ENCODE data around the gene TRMT61A.

Gene TRMT61A

GRCh38 chr14:103560691-103561090, 31.7 kb downstream of the TRMT61A start:
- DNase-seq (ENCODE audit: insufficient read length, low spot score) = no peak
- no peak for FAIRE-seq
- TF ChIP-seq PAX5 (IDR thresholded peaks at IDR 0.05; ENCODE audit: insufficient read depth, low read length, severe bottlenecking) = no peak
- no peak for TF ChIP-seq TAF1 (IDR thresholded peaks at IDR 0.05; ENCODE audit: low read depth, low read length)
- no peak for TF ChIP-seq POLR2AphosphoS5 (IDR thresholded peaks at IDR 0.05; ENCODE audit: low read depth, low read length)
- TF ChIP-seq POLR2A (IDR thresholded peaks at IDR 0.05; ENCODE audit: low read depth, low read length) = no peak
- no peak for TF ChIP-seq POU2F2 (IDR thresholded peaks at IDR 0.05; ENCODE audit: low read depth, low read length)
- TF ChIP-seq SPI1 (IDR thresholded peaks at IDR 0.05; ENCODE audit: low read depth, low read length) = no peak

- TF ChIP-seq POU2F2 (IDR thresholded peaks at IDR 0.05; ENCODE audit: low read depth, low read length) (no peak), PAX5 (IDR thresholded peaks at IDR 0.05; ENCODE audit: insufficient read depth, low read length, severe bottlenecking) (no peak), TAF1 (IDR thresholded peaks at IDR 0.05; ENCODE audit: low read depth, low read length) (no peak), SPI1 (IDR thresholded peaks at IDR 0.05; ENCODE audit: low read depth, low read length) (peak; percentile 24; the same call in 1 of the 2 replicates), POLR2AphosphoS5 (IDR thresholded peaks at IDR 0.05; ENCODE audit: low read depth, low read length) (no peak), POLR2A (IDR thresholded peaks at IDR 0.05; ENCODE audit: low read depth, low read length) (no peak)
- FAIRE-seq (no peak), DNase-seq (ENCODE audit: insufficient read length, low spot score) (peak; percentile 59)
These were observed 32.6 kb downstream of the TRMT61A start for GRCh38 chr14:103561381-103562178.

GRCh38 chr14:103562179-103562428, 33.1 kb downstream of the TRMT61A start:
- DNase-seq (ENCODE audit: insufficient read length, low spot score) = no peak
- no peak for FAIRE-seq
- TF ChIP-seq SPI1 (IDR thresholded peaks at IDR 0.05; ENCODE audit: low read depth, low read length) (no peak), POLR2AphosphoS5 (IDR thresholded peaks at IDR 0.05; ENCODE audit: low read depth, low read length) (no peak), POLR2A (IDR thresholded peaks at IDR 0.05; ENCODE audit: low read depth, low read length) (no peak), TAF1 (IDR thresholded peaks at IDR 0.05; ENCODE audit: low read depth, low read length) (no peak), POU2F2 (IDR thresholded peaks at IDR 0.05; ENCODE audit: low read depth, low read length) (no peak), PAX5 (IDR thresholded peaks at IDR 0.05; ENCODE audit: insufficient read depth, low read length, severe bottlenecking) (no peak)

GRCh38 chr14:103562429-103563225, 33.6 kb downstream of the TRMT61A start, which contains the start of the genes BAG5 and COA8:
Gene BAG5, minus strand, starts transcription at chr14:103562657. Its CDS starts 1,493 bp downstream, at chr14:103561164.
Gene COA8, plus strand, starts transcription at chr14:103562960. Its CDS starts 42 bp downstream, at chr14:103563002.
- FAIRE-seq (peak; percentile 96), DNase-seq (ENCODE audit: insufficient read length, low spot score) (peak; percentile 95)
- TF ChIP-seq POU2F2 (IDR thresholded peaks at IDR 0.05; ENCODE audit: low read depth, low read length) (no peak), SPI1 (IDR thresholded peaks at IDR 0.05; ENCODE audit: low read depth, low read length) (peak; percentile 48), TAF1 (IDR thresholded peaks at IDR 0.05; ENCODE audit: low read depth, low read length) (peak; percentile 63), POLR2A (IDR thresholded peaks at IDR 0.05; ENCODE audit: low read depth, low read length) (peak; percentile 69), POLR2AphosphoS5 (IDR thresholded peaks at IDR 0.05; ENCODE audit: low read depth, low read length) (peak; percentile 60; the same call in 1 of the 2 replicates), PAX5 (IDR thresholded peaks at IDR 0.05; ENCODE audit: insufficient read depth, low read length, severe bottlenecking) (peak; percentile 98)

GRCh38 chr14:103563226-103563620, 34.2 kb downstream of the TRMT61A start:
- FAIRE-seq = no peak
- no peak for DNase-seq (ENCODE audit: insufficient read length, low spot score)
- TF ChIP-seq POLR2AphosphoS5 (IDR thresholded peaks at IDR 0.05; ENCODE audit: low read depth, low read length) (no peak), POLR2A (IDR thresholded peaks at IDR 0.05; ENCODE audit: low read depth, low read length) (no peak), PAX5 (IDR thresholded peaks at IDR 0.05; ENCODE audit: insufficient read depth, low read length, severe bottlenecking) (no peak), TAF1 (IDR thresholded peaks at IDR 0.05; ENCODE audit: low read depth, low read length) (no peak), POU2F2 (IDR thresholded peaks at IDR 0.05; ENCODE audit: low read depth, low read length) (no peak), SPI1 (IDR thresholded peaks at IDR 0.05; ENCODE audit: low read depth, low read length) (no peak)

GRCh38 chr14:103563844-103564505, 35.0 kb downstream of the TRMT61A start:
- no peak for TF ChIP-seq TAF1 (IDR thresholded peaks at IDR 0.05; ENCODE audit: low read depth, low read length)
- DNase-seq (ENCODE audit: insufficient read length, low spot score) = no peak
- no peak for FAIRE-seq

GRCh38 chr14:103568952-103569351, 40.0 kb downstream of the TRMT61A start:
- no peak for FAIRE-seq
- DNase-seq (ENCODE audit: insufficient read length, low spot score) = no peak
- TF ChIP-seq PAX5 (IDR thresholded peaks at IDR 0.05; ENCODE audit: insufficient read depth, low read length, severe bottlenecking) (no peak), SPI1 (IDR thresholded peaks at IDR 0.05; ENCODE audit: low read depth, low read length) (no peak), POU2F2 (IDR thresholded peaks at IDR 0.05; ENCODE audit: low read depth, low read length) (no peak), POLR2A (IDR thresholded peaks at IDR 0.05; ENCODE audit: low read depth, low read length) (no peak), TAF1 (IDR thresholded peaks at IDR 0.05; ENCODE audit: low read depth, low read length) (no peak), POLR2AphosphoS5 (IDR thresholded peaks at IDR 0.05; ENCODE audit: low read depth, low read length) (no peak)

GRCh38 chr14:103569408-103569807, 40.4 kb downstream of the TRMT61A start:
- DNase-seq (ENCODE audit: insufficient read length, low spot score) = no peak
- FAIRE-seq = no peak
- no peak for TF ChIP-seq POU2F2 (IDR thresholded peaks at IDR 0.05; ENCODE audit: low read depth, low read length)

GRCh38 chr14:103574104-103574503, 45.1 kb downstream of the TRMT61A start:
- no peak for TF ChIP-seq POU2F2 (IDR thresholded peaks at IDR 0.05; ENCODE audit: low read depth, low read length)
- TF ChIP-seq TAF1 (IDR thresholded peaks at IDR 0.05; ENCODE audit: low read depth, low read length) = no peak
- TF ChIP-seq SPI1 (IDR thresholded peaks at IDR 0.05; ENCODE audit: low read depth, low read length) = no peak
- no peak for FAIRE-seq
- DNase-seq (ENCODE audit: insufficient read length, low spot score) = no peak
